ELF-1 (cell line): Measurements from ENCODE around the gene PIEZO2.
"Not testable (repeated sequence)": the region's sequence is repeated elsewhere in the genome, so short reads cannot be mapped to it uniquely, and the experiment has no call there.

Experiments
- DNase-seq: peaks from one replicate; pipeline ENCODE4 v3.0.0-alpha.2; 2016; ENCODE audit warnings: low read depth, low spot score

Gene PIEZO2

DNA sequence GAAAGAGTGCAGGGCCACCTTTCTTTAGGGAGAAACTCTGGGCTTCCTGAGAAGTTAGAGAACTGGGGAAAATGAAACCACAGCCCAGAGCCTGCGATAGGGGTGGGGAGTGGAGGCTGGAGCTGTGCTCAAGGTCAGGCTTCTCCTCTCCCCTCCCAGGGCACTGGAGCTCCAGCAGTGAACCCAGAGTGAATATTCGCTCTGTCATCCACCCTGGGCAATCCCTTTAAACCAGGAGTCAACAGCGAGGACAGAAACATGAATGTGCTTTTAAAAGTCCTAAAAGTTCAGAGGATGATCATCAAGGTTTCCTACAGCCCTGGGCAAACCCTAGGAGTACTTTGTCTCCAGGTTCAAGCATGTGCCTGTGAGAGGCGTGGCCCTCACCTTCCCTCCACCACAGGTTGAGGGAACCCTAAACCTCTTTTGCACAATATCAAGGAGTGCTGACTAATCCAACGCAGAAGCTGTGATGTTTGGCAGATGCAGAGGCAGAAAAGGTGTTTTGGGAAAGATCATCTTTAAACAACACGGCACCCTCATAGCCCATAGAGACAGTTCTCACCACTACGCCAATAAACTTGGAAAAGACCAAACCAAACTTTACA, 522.7 kb downstream of the PIEZO2 start:
- not testable (repeated sequence) for DNase-seq

DNA sequence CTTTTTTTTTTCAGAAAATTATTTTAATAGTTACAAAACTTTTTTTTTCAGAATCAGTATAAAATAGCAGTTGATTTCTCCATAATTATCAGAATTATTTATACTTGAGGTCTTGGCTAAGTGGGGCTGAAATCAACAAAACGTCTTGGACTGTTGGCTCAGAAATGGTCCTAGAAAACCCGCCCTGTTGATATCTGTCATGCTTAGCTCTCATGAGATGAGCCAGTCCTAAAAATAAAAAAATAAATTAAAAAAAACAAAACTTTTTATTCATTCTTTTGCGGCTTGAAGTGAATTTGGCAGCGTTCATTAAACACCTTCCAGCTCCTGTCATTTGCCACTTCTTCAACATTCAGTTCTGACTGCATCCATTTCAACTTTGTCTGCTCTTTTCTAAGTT, 525.8 kb downstream of the PIEZO2 start:
- DNase-seq = not testable (repeated sequence)

DNA sequence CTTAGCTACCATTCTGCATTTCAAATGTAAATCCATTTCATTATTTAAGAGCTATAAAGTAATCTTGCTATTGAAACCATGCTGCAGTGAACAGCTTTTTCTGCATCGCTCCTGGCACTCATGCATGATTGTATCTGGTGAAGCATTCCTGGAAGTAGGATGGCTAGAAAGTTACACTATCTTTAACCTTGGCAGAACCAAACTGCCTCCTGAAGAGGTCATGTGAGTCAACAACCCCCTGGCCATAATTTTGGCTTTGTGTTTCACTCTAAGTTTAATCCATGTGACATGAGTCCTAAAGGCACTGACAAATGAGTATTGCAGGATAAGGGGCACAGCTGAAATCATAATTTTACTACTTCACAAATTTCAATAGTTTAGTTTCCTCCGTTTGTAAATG, 526.4 kb downstream of the PIEZO2 start:
- DNase-seq = not testable (repeated sequence)

DNA sequence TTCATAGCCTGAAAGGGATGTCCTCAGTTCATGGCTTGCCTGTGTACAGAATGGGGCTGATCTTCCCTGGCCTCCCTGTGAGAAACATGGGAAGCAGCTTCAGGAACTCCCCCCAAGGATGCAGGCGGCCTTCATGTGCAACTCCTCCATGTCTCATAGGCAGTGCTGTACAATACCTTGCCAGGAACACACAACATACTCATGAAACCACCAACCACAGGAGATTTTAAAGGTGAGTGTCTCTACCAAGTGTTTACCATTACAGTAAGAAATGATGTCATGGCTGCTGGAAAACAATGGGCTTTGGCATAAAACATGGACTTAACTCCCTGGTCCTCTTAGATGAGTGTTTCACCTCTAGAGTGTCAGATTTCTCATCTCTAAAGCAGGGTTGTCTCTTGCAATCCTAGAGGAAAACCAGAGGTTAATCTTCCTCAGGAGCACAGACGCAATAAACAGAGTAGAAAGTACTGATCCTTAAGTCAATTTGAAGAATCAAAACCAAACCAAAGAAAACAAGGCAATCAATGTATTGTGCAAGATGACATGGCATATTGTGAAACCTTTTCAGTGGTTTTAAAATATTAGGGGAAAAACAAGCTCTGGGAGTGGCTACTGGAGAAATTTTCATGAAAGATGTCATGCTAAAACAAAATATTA, 528.6 kb downstream of the PIEZO2 start:
- DNase-seq = not testable (repeated sequence)
